B cell (primary cell): ENCODE results near the gene TAMALIN. TPM values are rescaled to one million over a fixed set of nuclear protein-coding genes. Genes with fewer than 3 reads are reported as not detected.

Experiments
- ATAC-seq: fragments of 200-7000 bp; cut with Tn5 transposase; one replicate; pipeline ENCODE4 v1.10.0; 2021; ENCODE audit warnings: low read depth, mild to moderate bottlenecking, moderate number of reproducible peaks, moderate library complexity
- CTCF ChIA-PET: fragments of 350-600 bp; sonication (Branson Sonifier 250); formaldehyde crosslinking; loops from one replicate; lab custom pipeline; 2021; ENCODE audit warnings: antibody characterized with exemption, inconsistent platforms; lab: Charles Lee
- POLR2A ChIA-PET: fragments of 350-600 bp; sonication (Branson Sonifier 250); formaldehyde crosslinking; loops from one replicate; lab custom pipeline; 2021; ENCODE audit warnings: antibody characterized with exemption; lab: Charles Lee
- DNase-seq: peaks from one replicate; pipeline ENCODE4 v3.0.0; 2013
- H2AFZ ChIP-seq: 2 replicates; pipeline ENCODE4 v1.6.1; 2012; ENCODE audit warnings: mild to moderate bottlenecking, low read depth, low read length; ENCODE audit not compliant: insufficient read depth, poor library complexity, severe bottlenecking
- H3K27ac ChIP-seq, 2 donors: 1 replicate in 1 of 2; 2 replicates in 1 of 2; pipeline ENCODE4 v1.5.1; 2012 to 2013; ENCODE audit warnings: low read length in 2 of 2, mild to moderate bottlenecking in 2 of 2, moderate library complexity in 1 of 2
- H3K27me3 ChIP-seq, 4 experiments: fragments of 200-600 bp in 1 of 4; sonication (generic) in 1 of 4; replicated peaks in 1 of 4; 1 replicate in 2 of 4; 2 replicates in 2 of 4; pipeline versions ENCODE4 v1.6.1 to v1.7.0; 2013 to 2016; ENCODE audit warnings: low read length in 3 of 4, mild to moderate bottlenecking in 2 of 4, mixed read lengths in 1 of 4, moderate library complexity in 1 of 4; ENCODE audit not compliant: insufficient read depth in 4 of 4, control insufficient read depth in 3 of 4; ENCODE audit errors: control extremely low read depth in 1 of 4
- H3K36me3 ChIP-seq, 2 experiments: replicated peaks in 1 of 2; 1 replicate in 1 of 2; 2 replicates in 1 of 2; pipeline versions ENCODE4 v1.6.1 to v1.7.1; 2013; ENCODE audit warnings: low read length in 1 of 2; ENCODE audit not compliant: insufficient read depth in 2 of 2, control insufficient read depth in 1 of 2; ENCODE audit errors: control extremely low read depth in 1 of 2, extremely low read depth in 1 of 2
- H3K4me1 ChIP-seq, 2 donors: fragments of 200-600 bp in 1 of 2; sonication (generic) in 1 of 2; 1 replicate in 1 of 2; 2 replicates in 1 of 2; pipeline versions ENCODE4 v1.5.1 to v1.6.1; 2013 to 2017; ENCODE audit warnings: low read length in 2 of 2; ENCODE audit not compliant: control insufficient read depth in 2 of 2, insufficient read depth in 2 of 2
- H3K4me2 ChIP-seq: replicated peaks from 2 replicates; pipeline ENCODE3; 2012; ENCODE audit warnings: mild to moderate bottlenecking, low read depth, low read length; ENCODE audit not compliant: poor library complexity, severe bottlenecking
- H3K4me3 ChIP-seq, 5 experiments: fragments of 200-600 bp in 1 of 5; sonication (generic) in 1 of 5; 1 replicate in 3 of 5; 2 replicates in 2 of 5; pipeline versions ENCODE4 v1.5.1 to v1.7.0; 2011 to 2016; ENCODE audit warnings: low read length in 4 of 5, mild to moderate bottlenecking in 4 of 5, low read depth in 2 of 5, control low read depth in 1 of 5, moderate library complexity in 1 of 5; ENCODE audit not compliant: insufficient read depth in 1 of 5; ENCODE audit errors: control extremely low read depth in 1 of 5, extremely low read depth in 1 of 5
- H3K79me2 ChIP-seq: fragments of 200-600 bp; sonication (generic); one replicate; pipeline ENCODE4 v1.6.0; 2016; ENCODE audit warnings: low read length; ENCODE audit not compliant: control insufficient read depth, insufficient read depth
- H3K9ac ChIP-seq: fragments of 200-600 bp; sonication (generic); 2 replicates; pipeline ENCODE4 v1.6.1; 2017; ENCODE audit warnings: mild to moderate bottlenecking, low read length, moderate library complexity
- H3K9me3 ChIP-seq, 3 donors: one replicate each; pipeline versions ENCODE4 v1.6.1 to v1.7.1; 2013; ENCODE audit warnings: low read length in 2 of 3; ENCODE audit not compliant: control insufficient read depth in 2 of 3, insufficient read depth in 1 of 3; ENCODE audit errors: control extremely low read depth in 1 of 3
- H4K20me1 ChIP-seq: 2 replicates; pipeline ENCODE4 v1.6.0; 2012; ENCODE audit warnings: mild to moderate bottlenecking, low read length; ENCODE audit not compliant: insufficient read depth, control insufficient read depth, poor library complexity, severe bottlenecking
- H3K27ac Mint-ChIP-seq: one replicate; pipeline ENCODE4 v1.8.0; 2021; ENCODE audit warnings: mixed read lengths
- H3K27me3 Mint-ChIP-seq: one replicate; pipeline ENCODE4 v1.8.0; 2021; ENCODE audit warnings: mixed read lengths
- H3K4me1 Mint-ChIP-seq: one replicate; pipeline ENCODE4 v1.8.0; 2021; ENCODE audit warnings: mixed read lengths
- H3K4me3 Mint-ChIP-seq: one replicate; pipeline ENCODE4 v1.8.0; 2021; ENCODE audit warnings: mixed read lengths
- H3K9me3 Mint-ChIP-seq: one replicate; pipeline ENCODE4 v1.8.0; 2022; ENCODE audit warnings: mixed read lengths; ENCODE audit not compliant: insufficient read depth
- CTCF ChIP-seq: fragments of 200-600 bp; IDR thresholded peaks from one replicate; pipeline ENCODE4 v1.8.0; 2022; ENCODE audit warnings: antibody characterized with exemption, mild to moderate bottlenecking
- EZH2 ChIP-seq: IDR thresholded peaks from 2 replicates; pipeline ENCODE4 v1.6.1; 2012; ENCODE audit warnings: borderline replicate concordance, low read depth, mild to moderate bottlenecking, moderate library complexity, low read length; ENCODE audit not compliant: insufficient read depth, poor library complexity, severe bottlenecking
- WGBS: methylation state at CpG from one replicate; pipeline ENCODE4 v1.1.5; 2013; ENCODE audit warnings: missing lambda C conversion rate; ENCODE audit not compliant: insufficient coverage; 5-methylcytosine and 5-hydroxymethylcytosine counted together
- intact Hi-C: fragments of 100-400 bp; cut with micrococcal nuclease; formaldehyde crosslinking; loops from one replicate; pipeline ENCODE4 v1.10.0; 2022
- polyA plus RNA-seq: library from polyadenylated mRNA; depleted of rRNA; stranded (reverse); fragments of >200 nt; gene quantifications from 2 replicates; pipeline ENCODE4 v1.2.3, GENCODE V29; 2012
- total RNA-seq, 2 donors: library from RNA; stranded (reverse); fragments of 120-200 nt in 1 of 2; gene quantifications; 1 replicate in 1 of 2; 2 replicates in 1 of 2; pipeline versions ENCODE4 v1.2.3 to v1.2.4, GENCODE V29; 2013 to 2022

Gene TAMALIN
- total and polyA plus RNA-seq, 2 donors (not counting 1 experiment from before 2014, with no cell fraction given) = 139 to 151 TPM

DNA sequence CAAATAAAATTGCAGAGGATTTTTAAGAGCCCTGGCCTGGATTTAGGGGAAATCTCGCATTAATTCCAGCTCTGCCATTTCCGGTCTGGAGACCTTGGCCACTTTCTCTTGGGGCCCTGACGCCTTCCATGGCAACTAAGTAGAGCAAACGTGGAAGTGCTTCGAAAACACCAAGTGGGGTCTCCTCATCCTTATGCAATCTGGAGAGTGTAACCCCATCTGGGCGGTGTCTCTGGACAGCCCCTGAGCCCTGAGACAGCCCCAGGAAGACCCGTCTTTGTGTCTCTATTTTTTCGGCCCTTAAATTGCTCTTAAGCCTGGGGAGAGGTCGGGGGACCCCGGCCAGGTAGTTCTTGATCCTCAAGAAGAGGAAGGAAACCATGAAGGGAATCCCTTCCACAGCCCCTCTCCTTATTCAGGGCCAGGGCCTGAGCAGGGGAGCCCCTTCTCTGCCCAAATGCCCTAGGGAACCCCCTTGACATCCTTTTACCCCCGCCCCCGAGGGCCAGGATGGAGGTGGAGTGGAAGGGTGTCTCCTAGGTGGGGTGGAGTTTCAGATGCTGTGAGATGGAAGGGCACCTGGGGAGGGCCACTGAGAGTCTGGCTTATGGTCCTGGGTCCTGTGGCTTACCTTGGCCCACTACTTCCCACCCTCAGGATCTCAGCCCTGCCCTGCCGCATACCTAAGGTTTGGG, 26.8 kb downstream of the TAMALIN start:
- no peaks in the 10 kb centered on the region for H3K9me3 ChIP-seq
- DNase-seq (peak; percentile 57), ATAC-seq (no peak)
- peak overlapping the region; percentile 32 to 62 (median 57) for H3K4me3 ChIP-seq
- WGBS = 31% methylated on average over 9 of the region's 13 CpGs
- Mint-ChIP-seq H3K27ac (peak overlapping the region; percentile 90), H3K9me3 (no peaks in the 10 kb centered on the region), H3K27me3 (no peaks in the 10 kb centered on the region), H3K4me3 (peak overlapping the region; percentile 84), H3K4me1 (peaks cover 53% of the 10 kb centered on the region)
- no peaks in the 10 kb centered on the region for H4K20me1 ChIP-seq
- no peaks in the 10 kb centered on the region for H3K36me3 ChIP-seq
- peaks cover 35 to 56% of the 10 kb centered on the region in 2 donors for H3K4me1 ChIP-seq
- peak overlapping the region; percentile 47 for H2AFZ ChIP-seq
- peak overlapping the region; percentile 67 for H3K9ac ChIP-seq
- peaks cover 0 to 2% (median 0%) of the 10 kb centered on the region in 4 experiments for H3K27me3 ChIP-seq
- H3K79me2 ChIP-seq = no peaks in the 10 kb centered on the region
- ChIA-PET CTCF (interaction anchor here (1.2 to 32.6 kb wide), 9 partner anchors 9 to 88 kb away, joined by 3 to 1315 read pairs (median 18); partner anchors contain the start of genes ATG101, NR4A1, SMIM41 and TAMALIN), POLR2A (interaction anchor here (0.5 to 2.4 kb wide), 8 partner anchors 10 to 187 kb away, joined by 3 to 15 read pairs (median 6); partner anchors contain the start of genes ATG101, NR4A1 and TAMALIN)
- H3K27ac ChIP-seq = peak overlapping the region; percentile 93 to 96
- TF ChIP-seq EZH2 (no peak), CTCF (no peak)
- intact Hi-C loops = loop anchor here (1.0 to 5.0 kb wide), 6 partner anchors 8 to 85 kb away; partner anchors contain the start of genes ACVR1B, ATG101 and NR4A1
- H3K4me2 ChIP-seq = peak overlapping the region; percentile 87

- Histone ChIP-seq H4K20me1 (no peaks in the 10 kb centered on the region), H3K79me2 (no peaks in the 10 kb centered on the region), H2AFZ (no peak overlapping the region), H3K9me3 (no peaks in the 10 kb centered on the region), H3K27ac (no peak overlapping the region), H3K4me1 (peaks cover 35 to 58% of the 10 kb centered on the region in 2 donors), H3K36me3 (no peaks in the 10 kb centered on the region), H3K27me3 (peaks cover 0 to 2% (median 0%) of the 10 kb centered on the region in 4 experiments), H3K4me3 (no peak overlapping the region), H3K9ac (no peak overlapping the region), H3K4me2 (no peak overlapping the region)
- TF ChIP-seq CTCF = no peak
- no peak for TF ChIP-seq EZH2
- ChIA-PET POLR2A (interaction anchor here (1.2 kb wide), 1 partner anchor 15 kb away, joined by 4 read pairs; the partner anchor contains the start of gene NR4A1), CTCF (interaction anchor here (9.6 to 32.6 kb wide), 2 partner anchors 11 to 40 kb away, joined by 125 to 1315 read pairs; partner anchors contain the start of genes ATG101 and SMIM41)
- Mint-ChIP-seq H3K4me3 (peak overlapping the region; percentile 50), H3K27ac (no peak overlapping the region), H3K27me3 (no peaks in the 10 kb centered on the region), H3K9me3 (no peaks in the 10 kb centered on the region), H3K4me1 (peaks cover 67% of the 10 kb centered on the region)
- intact Hi-C loops = no loop called here
- DNase-seq = no peak
- WGBS = no CpG with 5 or more reads among the region's 4 CpGs
- ATAC-seq = no peak
These were observed 28.4 kb downstream of the TAMALIN start for GRCh38 chr12:52035190-52035589.
